Measurements from ENCODE around the gene MGAT5. TPM values are rescaled to one million over a fixed set of nuclear protein-coding genes. Genes with fewer than 3 reads are reported as not detected.

The MGAT5 gene
- total RNA-seq, 2 experiments from 2014 or later, result 44.5 to 44.9 TPM

DNA sequence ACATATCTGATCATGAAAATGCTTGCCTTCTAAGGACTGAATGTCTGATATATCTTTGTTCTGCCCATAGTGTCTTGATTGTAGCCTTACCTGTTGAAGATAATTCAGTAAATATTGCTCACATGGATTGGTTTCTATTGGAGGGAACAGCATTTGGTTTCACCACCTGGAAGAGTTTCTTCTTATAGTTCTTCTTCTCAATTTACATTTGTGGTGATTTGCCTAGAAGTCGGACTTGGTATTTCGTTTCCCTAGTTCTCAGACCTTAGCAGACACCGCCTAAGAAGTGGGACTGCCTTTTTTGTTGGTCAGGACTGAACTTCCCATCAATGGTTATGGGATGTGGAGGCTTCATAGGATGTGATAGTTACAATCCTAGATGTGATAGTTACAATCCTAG, 20.2 kb downstream of the MGAT5 start:
- Mint-ChIP-seq H3K4me1 (peaks cover 5% of the 10 kb centered on the region), H3K27ac (no peak overlapping the region), H3K9me3 (no peaks in the 10 kb centered on the region), H3K27me3 (no peaks in the 10 kb centered on the region), H3K36me3 (ENCODE audit: low read depth) (peaks cover 29% of the 10 kb centered on the region), H3K4me3 (no peak overlapping the region)
- ChIA-PET POLR2A (no interaction called here), CTCF (interaction anchor here (1.0 to 1.2 kb wide), 2 partner anchors 9 to 28 kb away, joined by 3 to 4 read pairs; no protein-coding TSS in a partner anchor)
- DNase-seq, result no peak

DNA sequence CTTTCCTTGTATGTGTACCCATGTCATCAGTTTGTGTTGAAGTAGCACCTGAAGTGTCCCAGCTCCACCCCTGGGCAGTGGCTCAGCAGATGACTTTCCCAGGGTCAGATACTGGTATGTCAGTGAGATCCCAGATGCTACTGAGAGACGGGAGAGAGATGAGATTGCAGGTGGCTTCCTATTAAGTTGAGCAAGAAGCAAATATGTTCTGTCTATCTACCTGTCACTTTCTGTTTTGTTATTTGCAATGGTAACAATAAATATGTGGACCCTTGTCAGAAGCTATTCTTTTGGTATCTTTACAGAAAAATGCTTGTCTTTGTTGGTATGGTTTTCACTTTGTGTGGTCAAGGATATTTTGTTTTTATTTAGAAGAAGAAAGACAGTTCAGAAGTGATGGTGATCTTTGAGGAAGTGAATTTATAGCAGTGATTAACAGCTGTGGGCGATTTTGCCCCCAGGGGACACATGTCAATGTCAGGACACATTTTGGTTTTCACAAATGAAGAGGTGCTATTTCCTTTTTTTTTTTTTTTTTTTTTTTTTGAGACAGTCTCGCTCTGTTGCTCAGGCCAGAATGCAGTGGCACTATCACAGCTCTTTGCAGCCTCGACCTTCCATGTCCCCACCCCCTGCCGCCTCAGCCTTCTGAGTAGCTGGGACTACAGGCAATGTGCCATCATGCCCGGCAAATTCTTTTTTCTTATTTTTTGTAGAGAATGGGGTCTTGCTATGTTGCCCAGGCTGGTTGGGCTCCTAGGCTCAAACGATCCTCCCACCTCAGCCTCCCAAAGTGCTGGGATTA, 21.4 kb downstream of the MGAT5 start:
- CTCF ChIA-PET, result interaction anchor here (0.6 to 1.2 kb wide), 3 partner anchors 10 to 30 kb away, joined by 3 read pairs; no protein-coding TSS in a partner anchor
- POLR2A ChIA-PET, result interaction anchor here (1.1 kb wide), 1 partner anchor 15 kb away, joined by 3 read pairs; no protein-coding TSS in a partner anchor
- H3K27ac Mint-ChIP-seq, result no peak overlapping the region
- peaks cover 28% of the 10 kb centered on the region for H3K36me3 Mint-ChIP-seq (ENCODE audit: low read depth)
- no peak overlapping the region for H3K4me3 Mint-ChIP-seq
- DNase-seq, result no peak
- H3K27me3 Mint-ChIP-seq, result no peaks in the 10 kb centered on the region
- H3K4me1 Mint-ChIP-seq, result peaks cover 5% of the 10 kb centered on the region
- no peaks in the 10 kb centered on the region for H3K9me3 Mint-ChIP-seq

DNA sequence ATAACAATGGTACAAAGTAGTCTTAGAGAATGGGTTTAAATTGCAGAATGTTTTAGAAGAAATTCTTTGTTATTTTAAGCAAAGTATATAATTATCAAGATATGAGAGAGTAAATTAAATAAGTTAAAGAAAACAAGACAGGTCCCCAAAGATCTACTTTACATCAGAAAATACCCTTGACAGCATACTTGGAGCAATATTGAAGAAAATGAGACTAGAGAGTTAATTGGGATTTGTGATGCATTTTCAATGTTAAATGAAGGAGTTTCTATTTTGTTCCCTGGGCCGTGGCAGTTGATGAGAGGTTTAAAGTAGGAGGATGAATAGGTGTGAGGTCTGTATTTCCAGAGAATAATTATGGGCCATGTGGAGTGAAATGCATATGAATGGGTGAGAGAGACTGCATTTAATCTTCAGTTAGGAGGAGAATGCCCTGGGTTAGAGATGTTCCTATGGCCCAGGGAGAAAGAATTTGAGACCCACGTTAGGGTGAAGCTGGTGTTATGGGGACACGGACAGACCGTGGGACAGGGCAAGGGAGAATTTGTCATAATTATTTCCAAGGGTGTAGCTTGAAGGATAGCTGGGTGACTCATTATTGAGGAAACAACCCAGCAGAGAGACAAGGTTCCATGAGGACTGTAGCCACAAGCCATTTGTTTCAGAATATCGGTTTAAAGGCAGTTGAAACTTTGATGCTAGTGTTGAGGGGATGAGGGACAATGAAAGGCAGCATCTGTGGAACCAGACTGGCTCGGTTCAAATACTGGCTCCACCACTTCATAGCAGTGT, 22.7 kb downstream of the MGAT5 start:
- peaks cover 11% of the 10 kb centered on the region for H3K4me1 Mint-ChIP-seq
- POLR2A ChIA-PET, result no interaction called here
- CTCF ChIA-PET, result no interaction called here
- H3K27ac Mint-ChIP-seq, result no peak overlapping the region
- DNase-seq, result no peak
- H3K4me3 Mint-ChIP-seq, result no peak overlapping the region
- H3K9me3 Mint-ChIP-seq, result no peaks in the 10 kb centered on the region
- peaks cover 22% of the 10 kb centered on the region for H3K36me3 Mint-ChIP-seq (ENCODE audit: low read depth)
- H3K27me3 Mint-ChIP-seq, result no peaks in the 10 kb centered on the region

DNA sequence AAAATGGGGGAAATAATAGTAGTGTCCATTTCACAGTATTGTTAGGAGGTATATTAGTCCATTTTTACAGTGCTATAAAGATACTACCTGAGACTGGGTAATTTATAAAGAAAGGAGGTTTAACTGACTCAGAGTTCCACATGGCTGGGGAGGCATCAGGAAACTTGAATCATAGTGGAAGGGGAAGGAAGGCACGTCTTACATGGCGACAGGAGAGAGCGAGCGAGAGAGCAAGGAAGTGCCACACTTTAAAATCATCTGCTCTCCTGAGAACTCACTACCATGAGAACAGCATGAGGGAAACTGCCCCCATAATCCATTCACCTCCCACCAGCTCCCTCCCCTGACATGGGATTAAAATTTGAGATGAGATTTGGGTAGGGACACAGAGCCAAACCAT, 23.4 kb downstream of the MGAT5 start:
- H3K4me1 Mint-ChIP-seq, result peaks cover 17% of the 10 kb centered on the region
- no peak overlapping the region for H3K4me3 Mint-ChIP-seq
- H3K9me3 Mint-ChIP-seq, result no peaks in the 10 kb centered on the region
- H3K36me3 Mint-ChIP-seq (ENCODE audit: low read depth), result peaks cover 18% of the 10 kb centered on the region
- no peak overlapping the region for H3K27ac Mint-ChIP-seq
- DNase-seq, result no peak
- no peaks in the 10 kb centered on the region for H3K27me3 Mint-ChIP-seq
- ChIA-PET POLR2A (no interaction called here), CTCF (no interaction called here)

DNA sequence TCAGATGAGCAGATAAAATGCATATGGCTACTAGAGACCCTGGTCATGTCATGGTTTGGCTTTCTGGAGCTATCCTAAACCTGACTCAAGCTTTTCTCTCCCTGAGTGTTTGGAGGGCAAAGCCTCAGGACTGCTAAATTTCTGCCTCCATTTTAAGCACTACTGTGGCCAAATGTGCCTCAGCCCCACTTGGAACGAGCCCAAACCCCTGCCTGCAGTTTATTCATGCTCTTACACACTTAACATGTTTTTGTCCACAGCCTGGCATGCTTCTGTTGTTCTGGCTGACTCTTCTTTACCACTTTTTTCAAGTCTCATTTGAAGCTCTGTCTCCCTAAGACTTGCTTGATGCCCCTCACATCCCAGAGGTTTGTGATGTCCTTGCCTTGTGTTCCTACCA, 24.7 kb downstream of the MGAT5 start:
- ChIA-PET CTCF (no interaction called here), POLR2A (no interaction called here)
- Mint-ChIP-seq H3K27me3 (no peaks in the 10 kb centered on the region), H3K27ac (no peak overlapping the region), H3K4me1 (peaks cover 30% of the 10 kb centered on the region), H3K36me3 (ENCODE audit: low read depth) (peaks cover 18% of the 10 kb centered on the region), H3K9me3 (no peaks in the 10 kb centered on the region), H3K4me3 (no peak overlapping the region)
- no peak for DNase-seq

DNA sequence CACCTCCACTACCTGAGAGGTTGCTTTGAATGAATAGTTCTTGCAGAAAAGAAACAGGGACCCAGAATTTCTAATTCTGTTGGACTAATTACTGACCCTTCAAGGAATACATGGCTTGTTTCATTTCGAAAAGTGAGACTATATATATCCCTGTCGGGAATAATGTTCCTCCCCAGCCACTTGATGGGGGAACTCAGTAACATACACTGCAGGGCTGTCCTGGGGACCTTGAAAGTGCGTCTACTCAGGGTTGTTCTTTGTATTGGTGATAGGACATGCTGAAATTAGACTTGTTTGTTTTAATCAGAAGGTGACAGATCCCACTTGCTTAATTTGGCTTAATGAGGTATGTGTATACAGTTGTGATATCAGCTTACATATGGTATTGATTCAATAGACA, 25.5 kb downstream of the MGAT5 start:
- Mint-ChIP-seq H3K36me3 (ENCODE audit: low read depth) (peaks cover 15% of the 10 kb centered on the region), H3K4me1 (peaks cover 37% of the 10 kb centered on the region), H3K4me3 (no peak overlapping the region), H3K27me3 (peaks cover 1% of the 10 kb centered on the region), H3K27ac (no peak overlapping the region), H3K9me3 (no peaks in the 10 kb centered on the region)
- ChIA-PET POLR2A (no interaction called here), CTCF (no interaction called here)
- DNase-seq, result no peak

DNA sequence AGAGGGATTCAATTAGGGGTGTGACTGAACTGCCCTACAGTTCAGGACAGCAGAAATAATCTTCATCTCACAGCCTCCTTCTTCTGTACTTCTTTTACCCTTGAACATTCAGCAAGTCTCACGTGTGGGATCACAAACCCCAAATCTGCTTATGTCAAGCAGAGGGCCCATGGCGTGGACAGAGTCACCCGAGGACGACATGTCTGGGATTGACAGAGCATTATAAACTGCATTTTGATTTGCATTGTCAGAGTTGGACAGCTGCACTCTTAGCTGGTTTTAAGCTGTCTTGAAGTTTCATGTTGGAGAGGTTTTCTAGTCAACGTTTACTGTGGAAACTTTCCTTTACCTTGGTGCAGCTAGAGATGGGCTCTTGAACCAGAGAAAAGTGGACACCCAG, 26.4 kb downstream of the MGAT5 start:
- ChIA-PET POLR2A (no interaction called here), CTCF (no interaction called here)
- Mint-ChIP-seq H3K9me3 (no peaks in the 10 kb centered on the region), H3K27me3 (peaks cover 4% of the 10 kb centered on the region), H3K36me3 (ENCODE audit: low read depth) (peaks cover 16% of the 10 kb centered on the region), H3K4me1 (peaks cover 34% of the 10 kb centered on the region), H3K4me3 (no peak overlapping the region), H3K27ac (no peak overlapping the region)
- no peak for DNase-seq

DNA sequence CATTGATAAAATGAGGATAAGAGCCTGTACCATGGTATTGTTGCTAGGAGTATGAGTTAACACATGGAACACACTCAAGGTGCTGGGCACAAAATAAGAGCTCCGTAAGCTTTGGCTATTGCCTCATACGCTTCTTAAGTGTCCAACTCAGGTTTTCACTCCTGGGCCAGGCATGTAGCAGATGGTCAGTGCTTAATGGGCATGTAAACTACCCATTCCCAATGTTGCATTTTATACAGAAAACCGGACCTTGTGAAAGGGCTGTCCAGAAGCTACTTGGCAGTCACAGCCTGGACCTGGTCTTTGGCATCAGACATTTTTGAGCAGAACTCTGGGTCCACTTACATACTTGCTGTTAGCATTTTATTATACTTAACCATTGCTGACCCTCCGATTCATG, 26.9 kb downstream of the MGAT5 start:
- DNase-seq, result no peak
- Mint-ChIP-seq H3K4me3 (no peak overlapping the region), H3K9me3 (no peaks in the 10 kb centered on the region), H3K27me3 (peaks cover 6% of the 10 kb centered on the region), H3K36me3 (ENCODE audit: low read depth) (peaks cover 16% of the 10 kb centered on the region), H3K4me1 (peaks cover 34% of the 10 kb centered on the region), H3K27ac (no peak overlapping the region)
- CTCF ChIA-PET, result no interaction called here
- POLR2A ChIA-PET, result no interaction called here

DNA sequence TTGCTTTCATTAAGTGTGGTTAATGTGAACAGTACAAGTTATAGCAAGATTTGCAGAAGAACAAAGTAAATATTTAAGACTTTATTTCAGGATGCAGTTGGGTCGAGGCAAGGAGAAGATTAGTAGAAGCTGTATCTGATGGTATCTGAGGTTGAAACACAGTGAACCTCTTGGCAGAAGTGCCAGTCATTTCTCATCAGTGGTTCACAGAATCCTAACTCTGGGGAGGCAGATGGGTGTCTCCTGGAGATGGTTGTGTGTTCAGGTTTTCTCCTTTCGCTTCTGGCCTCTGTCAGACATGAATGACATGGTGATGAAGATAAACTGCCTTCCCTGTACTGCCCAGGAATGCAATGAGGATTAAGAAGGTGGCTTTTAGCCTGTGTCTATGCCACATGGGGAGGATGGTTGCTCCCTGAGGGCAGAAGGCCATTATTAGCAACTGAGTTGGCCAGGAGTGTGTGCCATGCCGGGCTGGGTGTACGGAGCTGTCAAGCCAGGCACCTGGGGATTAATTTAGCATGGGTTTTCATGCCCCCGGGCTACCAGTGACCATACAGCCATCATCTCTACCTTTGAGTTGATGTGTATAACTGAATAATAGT, 28.0 kb downstream of the MGAT5 start:
- Mint-ChIP-seq H3K36me3 (ENCODE audit: low read depth) (peaks cover 16% of the 10 kb centered on the region), H3K27ac (peak overlapping the region; percentile 64), H3K4me1 (peaks cover 37% of the 10 kb centered on the region), H3K9me3 (no peaks in the 10 kb centered on the region), H3K27me3 (peaks cover 15% of the 10 kb centered on the region), H3K4me3 (no peak overlapping the region)
- ChIA-PET POLR2A (interaction anchor here (1.4 to 1.5 kb wide), 2 partner anchors 9 to 10 kb away, joined by 3 to 5 read pairs; no protein-coding TSS in a partner anchor), CTCF (interaction anchor here (1.3 to 2.8 kb wide), 3 partner anchors 36 to 130 kb away, joined by 3 to 10 read pairs (median 9); no protein-coding TSS in a partner anchor)
- no peak for DNase-seq

DNA sequence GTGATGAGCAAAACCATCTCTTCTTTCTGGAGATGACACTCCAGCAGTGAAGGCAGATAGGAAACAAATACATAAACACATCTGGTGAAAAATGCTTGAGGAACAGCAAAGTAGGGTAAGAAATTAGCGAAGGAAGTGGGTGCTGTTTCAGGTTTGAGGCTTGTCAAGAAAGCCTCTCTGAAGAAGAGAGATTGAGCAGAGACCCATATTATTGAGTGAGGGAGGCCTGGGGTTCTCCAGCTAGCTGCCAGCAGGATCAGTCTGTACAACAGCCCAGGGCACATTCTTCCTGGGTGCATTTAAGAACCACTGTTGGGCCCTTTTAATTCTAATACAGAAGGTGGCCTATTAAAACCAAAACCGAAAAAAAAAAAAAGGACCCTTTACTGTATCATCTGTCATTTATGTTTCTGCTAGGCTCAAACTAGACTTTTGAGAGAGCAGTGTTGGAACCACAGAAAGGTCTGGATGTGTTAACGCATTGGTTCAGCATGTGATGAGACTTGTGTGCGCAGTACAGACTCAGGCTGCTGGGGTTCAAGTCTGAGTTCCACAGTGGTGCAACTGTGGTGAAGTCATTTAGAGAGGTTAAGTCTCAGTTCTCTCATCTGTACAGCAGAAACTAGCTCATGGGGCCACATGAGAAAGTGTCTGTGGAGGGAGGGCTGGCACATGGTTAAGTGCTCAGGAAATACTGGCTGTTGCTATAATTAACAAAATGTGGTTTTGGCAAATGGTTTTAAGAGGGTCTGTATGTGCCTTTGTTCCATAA, 28.9 kb downstream of the MGAT5 start:
- DNase-seq, result peak; percentile 49
- H3K9me3 Mint-ChIP-seq, result no peaks in the 10 kb centered on the region
- H3K27ac Mint-ChIP-seq, result peak overlapping the region; percentile 64
- CTCF ChIA-PET, result interaction anchor here (1.0 to 2.8 kb wide), 5 partner anchors 21 to 168 kb away, joined by 3 to 10 read pairs (median 3); no protein-coding TSS in a partner anchor
- H3K36me3 Mint-ChIP-seq (ENCODE audit: low read depth), result peaks cover 15% of the 10 kb centered on the region
- H3K4me1 Mint-ChIP-seq, result peaks cover 37% of the 10 kb centered on the region
- H3K4me3 Mint-ChIP-seq, result no peak overlapping the region
- H3K27me3 Mint-ChIP-seq, result peaks cover 16% of the 10 kb centered on the region
- POLR2A ChIA-PET, result interaction anchor here (1.1 to 1.6 kb wide), 5 partner anchors 10 to 164 kb away, joined by 3 to 5 read pairs (median 3); no protein-coding TSS in a partner anchor

DNA sequence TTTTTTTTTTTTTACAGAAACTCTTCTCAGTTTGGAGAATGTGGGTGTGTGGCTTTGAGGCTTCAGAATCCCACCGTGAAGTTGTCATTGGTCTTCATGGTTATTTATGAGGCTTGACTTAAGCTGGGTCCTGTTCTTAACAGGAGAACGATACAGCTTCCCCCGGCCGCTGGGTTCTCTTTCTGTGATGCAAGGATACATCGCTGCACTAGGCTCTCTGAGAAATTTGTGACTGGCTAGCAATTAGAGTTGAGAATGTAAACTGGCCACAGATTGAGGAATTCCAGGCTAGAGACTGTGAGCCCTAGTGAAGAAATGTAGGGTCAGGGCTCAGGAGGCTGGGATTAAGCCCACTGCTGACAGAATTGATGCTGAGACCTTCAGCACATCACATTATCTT, 29.8 kb downstream of the MGAT5 start:
- H3K4me3 Mint-ChIP-seq, result no peak overlapping the region

DNA sequence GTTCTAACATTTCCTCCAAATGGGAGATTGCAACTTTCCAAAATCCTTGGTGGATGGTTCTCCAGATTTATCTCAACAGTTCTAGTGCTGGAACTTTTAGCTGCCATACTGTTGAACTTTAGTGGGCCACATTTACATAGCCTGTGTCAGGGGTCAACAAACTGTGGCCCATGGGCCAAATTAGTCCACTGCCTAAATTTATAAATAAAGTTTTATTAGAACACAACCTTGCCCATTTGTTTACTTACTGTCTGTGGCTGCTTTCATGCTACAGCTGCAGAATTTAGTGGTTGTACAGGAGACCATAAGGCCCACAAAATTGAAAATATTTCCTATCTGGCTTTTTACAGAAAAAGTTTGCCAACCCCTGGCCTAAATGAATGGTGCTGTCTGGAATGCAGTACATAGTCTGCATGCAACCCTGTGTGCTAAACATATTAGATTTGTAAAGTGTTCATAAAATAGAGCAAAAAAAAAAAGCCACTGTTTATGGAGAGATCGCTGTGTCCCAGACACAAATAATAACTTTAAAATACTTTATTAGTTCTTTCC, 30.3 kb downstream of the MGAT5 start:
- Mint-ChIP-seq H3K27me3 (peaks cover 16% of the 10 kb centered on the region), H3K27ac (no peak overlapping the region), H3K4me1 (peaks cover 37% of the 10 kb centered on the region), H3K36me3 (ENCODE audit: low read depth) (peaks cover 10% of the 10 kb centered on the region), H3K4me3 (no peak overlapping the region), H3K9me3 (no peaks in the 10 kb centered on the region)
- CTCF ChIA-PET, result interaction anchor here (1.1 to 2.8 kb wide), 3 partner anchors 30 to 128 kb away, joined by 3 to 10 read pairs (median 9); partner anchors contain the start of gene MGAT5
- no peak for DNase-seq
- POLR2A ChIA-PET, result interaction anchor here (0.8 to 1.6 kb wide), 3 partner anchors 16 to 34 kb away, joined by 3 to 5 read pairs (median 3); no protein-coding TSS in a partner anchor

More for the DNA sequence above, 29.8 kb downstream of the MGAT5 start:
- Mint-ChIP-seq H3K4me1 (peaks cover 37% of the 10 kb centered on the region), H3K27me3 (peaks cover 16% of the 10 kb centered on the region), H3K27ac (no peak overlapping the region), H3K36me3 (ENCODE audit: low read depth) (peaks cover 15% of the 10 kb centered on the region), H3K9me3 (no peaks in the 10 kb centered on the region)
- POLR2A ChIA-PET, result interaction anchor here (0.8 to 1.6 kb wide), 5 partner anchors 11 to 165 kb away, joined by 3 to 5 read pairs (median 3); no protein-coding TSS in a partner anchor
- no peak for DNase-seq
- CTCF ChIA-PET, result interaction anchor here (1.0 to 2.8 kb wide), 6 partner anchors 22 to 167 kb away, joined by 3 to 10 read pairs (median 3); partner anchors contain the start of gene MGAT5

All from activated CD4-positive, alpha-beta memory T cell treated with anti-CD3 and anti-CD28 coated beads, Interleukin-2, amount 10 ng/mL, durations not matched to agents 7 days and 5 days (primary cell).